ENCODE measurements around the gene PATZ1. TPM values are rescaled to one million over a fixed set of nuclear protein-coding genes. Genes with fewer than 3 reads are reported as not detected.

PATZ1 gene
- total and polyA plus RNA-seq, 3 donors from 2014 or later: 23.2 to 48.7 (median 38.1) TPM

DNA sequence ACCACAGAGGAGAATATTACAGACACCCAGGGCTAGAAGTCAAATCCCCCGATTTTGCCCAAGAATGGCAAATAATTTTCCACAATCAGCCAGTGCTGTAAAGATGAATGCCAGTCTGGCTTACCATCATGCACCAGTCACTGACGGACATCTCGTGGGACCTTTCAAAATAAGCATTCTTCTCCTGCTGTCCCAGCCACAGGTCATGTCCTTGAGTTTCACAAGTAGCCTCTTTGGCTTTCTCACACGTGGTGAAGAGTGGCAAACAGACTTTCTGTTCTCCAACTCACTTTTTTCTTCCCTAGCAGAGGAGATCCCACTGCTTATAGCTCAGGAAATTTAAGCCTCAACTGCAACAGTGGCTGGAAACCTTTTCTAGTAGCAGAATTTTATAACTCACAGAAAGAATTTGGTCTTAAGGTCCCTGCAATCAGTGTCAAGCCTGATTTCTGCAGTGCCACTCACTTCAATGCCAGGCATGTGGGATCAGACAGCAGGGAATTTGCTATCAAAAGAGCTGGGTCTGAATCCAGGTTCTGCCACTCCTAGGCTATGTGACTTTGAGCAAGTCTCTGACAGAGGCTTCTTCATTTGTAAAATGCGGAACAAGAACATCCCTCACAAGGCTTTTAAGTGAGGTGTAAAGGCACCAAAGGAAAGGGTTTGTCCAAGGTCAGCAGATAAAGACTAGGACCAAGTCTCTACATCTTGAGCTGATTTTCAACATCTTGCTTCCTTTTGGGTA is 57.5 kb downstream of the PATZ1 start:
- DNase-seq: no peak

DNA sequence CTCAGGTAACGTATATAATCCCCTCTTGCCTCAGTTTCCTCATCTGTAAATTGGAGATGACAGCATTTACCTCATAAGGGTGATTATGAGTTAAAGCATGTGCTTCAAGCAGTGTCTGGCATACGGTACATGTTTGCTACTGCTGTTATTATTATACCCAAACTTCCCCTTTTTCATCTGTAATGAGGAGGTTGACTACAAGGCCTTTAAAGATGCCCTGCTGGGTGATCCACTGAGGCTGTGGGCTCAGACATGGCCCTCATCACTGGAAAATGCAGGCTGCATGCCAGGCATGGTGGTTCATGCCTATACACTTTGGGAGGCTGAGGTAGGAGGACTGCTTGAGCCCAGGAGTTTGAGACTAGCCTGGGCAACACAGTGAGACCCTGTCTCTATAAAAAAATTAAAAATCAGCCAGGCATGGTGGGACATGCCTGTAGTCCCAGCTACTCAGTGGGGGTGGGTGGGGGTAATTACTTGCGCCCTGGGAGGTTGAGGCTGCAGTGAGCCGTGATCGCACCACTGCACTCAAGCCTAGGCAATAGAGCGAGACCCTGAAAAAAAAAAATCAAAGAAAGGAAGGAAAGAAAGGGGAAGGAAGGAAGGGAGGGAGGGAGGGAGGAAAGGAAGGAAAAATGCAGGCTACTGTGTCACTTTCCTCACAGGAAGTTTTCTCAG is 58.2 kb downstream of the PATZ1 start:
- Histone ChIP-seq H3K4me1 (peaks cover 36% of the 10 kb centered on the region), H3K9me3 (no peaks in the 10 kb centered on the region), H3K27ac (peak overlapping the region; percentile 98 to 99), H3K4me3 (no peak overlapping the region), H3K36me3 (ENCODE audit: low read depth, missing control alignments) (no peaks in the 10 kb centered on the region), H3K27me3 (no peaks in the 10 kb centered on the region)
- intact Hi-C loops (cut with DNase I; ENCODE audit: low total_unique reads): no loop called here
- DNase-seq: no peak
- TF ChIP-seq, protein P1, sequence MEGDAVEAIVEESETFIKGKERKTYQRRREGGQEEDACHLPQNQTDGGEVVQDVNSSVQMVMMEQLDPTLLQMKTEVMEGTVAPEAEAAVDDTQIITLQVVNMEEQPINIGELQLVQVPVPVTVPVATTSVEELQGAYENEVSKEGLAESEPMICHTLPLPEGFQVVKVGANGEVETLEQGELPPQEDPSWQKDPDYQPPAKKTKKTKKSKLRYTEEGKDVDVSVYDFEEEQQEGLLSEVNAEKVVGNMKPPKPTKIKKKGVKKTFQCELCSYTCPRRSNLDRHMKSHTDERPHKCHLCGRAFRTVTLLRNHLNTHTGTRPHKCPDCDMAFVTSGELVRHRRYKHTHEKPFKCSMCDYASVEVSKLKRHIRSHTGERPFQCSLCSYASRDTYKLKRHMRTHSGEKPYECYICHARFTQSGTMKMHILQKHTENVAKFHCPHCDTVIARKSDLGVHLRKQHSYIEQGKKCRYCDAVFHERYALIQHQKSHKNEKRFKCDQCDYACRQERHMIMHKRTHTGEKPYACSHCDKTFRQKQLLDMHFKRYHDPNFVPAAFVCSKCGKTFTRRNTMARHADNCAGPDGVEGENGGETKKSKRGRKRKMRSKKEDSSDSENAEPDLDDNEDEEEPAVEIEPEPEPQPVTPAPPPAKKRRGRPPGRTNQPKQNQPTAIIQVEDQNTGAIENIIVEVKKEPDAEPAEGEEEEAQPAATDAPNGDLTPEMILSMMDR (IDR thresholded peaks at IDR 0.05): no peak
- TF ChIP-seq POLR2A (IDR thresholded peaks at IDR 0.05): no peak
- whole genome bisulfite sequencing, 2 donors: 90 to 94% methylated on average over 6 of the region's 6 CpGs

More for the DNA sequence above, 57.5 kb downstream of the PATZ1 start:
- no peak for TF ChIP-seq POLR2A (IDR thresholded peaks at IDR 0.05)
- TF ChIP-seq, protein P1 (IDR thresholded peaks at IDR 0.05): no peak
- intact Hi-C loops (cut with DNase I; ENCODE audit: low total_unique reads): no loop called here
- Histone ChIP-seq H3K27ac (peak overlapping the region; percentile 98 to 99), H3K4me1 (peaks cover 37% of the 10 kb centered on the region), H3K27me3 (no peaks in the 10 kb centered on the region), H3K9me3 (no peaks in the 10 kb centered on the region), H3K4me3 (peak overlapping the region in 1 of 2 donors; percentile 94), H3K36me3 (ENCODE audit: low read depth, missing control alignments) (no peaks in the 10 kb centered on the region)
- WGBS, 2 donors: 41 to 50% methylated on average over 5 of the region's 5 CpGs

DNA sequence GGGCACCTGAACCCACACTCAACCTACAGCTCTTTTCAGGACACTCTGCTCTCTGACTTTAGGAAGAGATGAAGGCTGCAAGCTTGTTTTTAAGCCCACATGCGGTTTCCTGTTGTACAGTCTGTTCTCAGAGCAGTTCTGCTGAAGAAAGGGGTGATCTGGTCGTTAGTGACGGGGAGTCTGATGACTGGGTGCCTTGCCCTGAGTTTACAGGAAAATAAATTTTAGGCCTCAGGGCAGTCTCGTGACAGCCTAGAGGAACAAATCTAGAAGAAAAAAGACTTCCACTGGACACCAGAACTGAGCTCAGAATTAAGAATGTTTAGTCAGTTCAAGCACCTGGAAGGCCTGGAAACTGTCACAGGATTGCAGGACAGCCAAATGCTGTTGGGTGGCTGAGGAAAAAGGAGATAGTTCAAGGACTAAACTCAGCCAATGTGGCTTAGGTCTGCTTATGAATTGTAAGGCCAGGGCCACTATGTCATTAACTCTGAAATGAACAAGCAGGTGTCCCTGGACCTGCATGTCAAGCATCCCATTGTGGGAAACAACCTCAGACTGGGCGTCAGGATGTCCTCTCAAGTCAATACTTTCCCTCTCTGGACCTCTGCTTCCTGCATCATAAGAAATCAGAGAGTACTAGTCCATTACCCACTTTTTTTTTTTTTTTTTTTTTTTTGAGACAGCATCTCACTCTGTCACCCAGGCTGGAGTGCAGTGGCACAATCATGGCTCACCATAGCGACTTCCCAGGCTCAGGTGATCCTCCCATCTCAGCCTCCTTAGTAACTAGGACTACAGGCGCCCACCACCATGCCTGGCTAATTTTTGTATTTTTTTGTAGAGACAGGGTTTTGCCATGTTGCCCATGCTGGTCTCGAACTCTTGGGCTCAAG is 59.5 kb downstream of the PATZ1 start:
- no peak overlapping the region for H3K4me3 ChIP-seq
- intact Hi-C loops (cut with DNase I; ENCODE audit: low total_unique reads): no loop called here
- WGBS, 2 donors: 76 to 80% methylated on average over 8 of the region's 8 CpGs
- peaks cover 30% of the 10 kb centered on the region for H3K4me1 ChIP-seq
- no peaks in the 10 kb centered on the region for H3K27me3 ChIP-seq
- H3K9me3 ChIP-seq: no peaks in the 10 kb centered on the region
- TF ChIP-seq, protein P1 (IDR thresholded peaks at IDR 0.05): no peak
- TF ChIP-seq POLR2A (IDR thresholded peaks at IDR 0.05): no peak
- no peaks in the 10 kb centered on the region for H3K36me3 ChIP-seq (ENCODE audit: low read depth, missing control alignments)
- peak overlapping the region; percentile 60 to 99 for H3K27ac ChIP-seq
- DNase-seq: peak; percentile 54

DNA sequence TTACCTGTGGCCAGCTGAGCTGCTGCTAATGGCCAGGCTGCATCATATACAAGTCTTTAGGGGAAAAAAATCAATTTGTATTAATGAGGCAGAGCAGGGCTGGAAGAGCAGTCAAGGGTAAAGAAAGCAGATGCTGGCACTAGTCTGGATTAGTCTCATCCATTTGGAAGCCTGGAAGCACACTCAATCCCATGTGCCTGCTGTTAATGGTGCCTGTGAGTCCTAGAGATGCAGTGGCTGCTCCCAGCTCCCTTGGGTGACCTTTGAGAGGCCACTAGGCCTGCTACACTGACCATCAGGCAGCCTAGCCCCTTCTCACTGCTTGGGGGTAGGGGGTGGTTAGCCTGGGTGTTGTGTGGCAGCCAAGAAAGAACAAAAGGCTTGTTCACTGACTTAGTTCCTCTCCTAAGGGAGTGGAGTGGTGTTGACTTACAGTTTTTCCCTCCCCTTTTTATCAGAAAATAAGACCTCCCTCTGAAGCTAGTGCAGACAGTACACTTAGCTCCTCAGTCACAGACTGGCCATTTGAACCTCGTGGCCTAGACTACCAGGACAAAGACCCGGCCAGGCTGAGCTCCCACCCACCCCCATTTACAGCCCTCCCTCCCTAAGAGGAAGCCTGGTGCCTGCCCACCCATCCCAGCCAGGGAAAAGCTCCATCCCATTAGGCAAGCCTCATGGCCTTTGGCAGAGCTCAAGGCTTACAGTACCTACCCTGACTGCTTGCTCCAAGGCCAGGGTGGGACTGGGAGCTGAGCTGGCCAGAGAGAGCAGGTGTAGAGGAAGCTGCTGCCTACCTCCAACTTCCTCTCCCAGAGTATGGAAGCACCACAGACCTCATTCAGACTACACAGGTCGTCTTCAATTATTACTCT is 61.6 kb downstream of the PATZ1 start:
- TF ChIP-seq, protein P1 (IDR thresholded peaks at IDR 0.05): no peak
- TF ChIP-seq POLR2A (IDR thresholded peaks at IDR 0.05): no peak
- Histone ChIP-seq H3K4me3 (no peak overlapping the region), H3K4me1 (peaks cover 19% of the 10 kb centered on the region), H3K27me3 (no peaks in the 10 kb centered on the region), H3K9me3 (no peaks in the 10 kb centered on the region), H3K27ac (peak overlapping the region; percentile 21 to 60), H3K36me3 (ENCODE audit: low read depth, missing control alignments) (no peaks in the 10 kb centered on the region)
- WGBS, 2 donors: 36 to 38% methylated on average over 1 to 3 of the region's 3 CpGs
- DNase-seq: no peak
- intact Hi-C loops (cut with DNase I; ENCODE audit: low total_unique reads): no loop called here

All from testis (tissue), 3 donors.